PC-9 (cell line): ENCODE results near the gene LRRC4B. TPM values are rescaled to one million over a fixed set of nuclear protein-coding genes. Genes with fewer than 3 reads are reported as not detected.
"Not testable (repeated sequence)": the region's sequence is repeated elsewhere in the genome, so short reads cannot be mapped to it uniquely, and the experiment has no call there.

ENCODE experiments used
- BruUV-seq: library from RNA; stranded (reverse); fragments of 400-500 nt; replicated peaks from 2 replicates; lab custom pipeline; 2021; lab: Mats Ljungman, UMichigan
- CTCF ChIA-PET: fragments of 300-600 bp; sonication (Branson Sonifier 250); formaldehyde crosslinking; loops from one replicate; lab custom pipeline; 2022; ENCODE audit warnings: antibody characterized with exemption; lab: Charles Lee
- POLR2A ChIA-PET: fragments of 300-600 bp; sonication (Branson Sonifier 250); formaldehyde crosslinking; loops from one replicate; lab custom pipeline; 2022; ENCODE audit warnings: antibody characterized with exemption; ENCODE audit not compliant: unreplicated experiment; lab: Charles Lee
- DNase-seq, 2 experiments: peaks; one replicate each; pipeline versions ENCODE4 v3.0.0 to v3.0.0-alpha.2; 2015 to 2022; ENCODE audit warnings: mixed read lengths in 1 of 2
- H2AFZ ChIP-seq: fragments of 200-600 bp; sonication (generic); 2 replicates; pipeline ENCODE4 v1.8.1; 2017; ENCODE audit warnings: antibody characterized with exemption
- H3F3A ChIP-seq: fragments of 200-600 bp; sonication (generic); 2 replicates; pipeline ENCODE4 v1.8.1; 2017; ENCODE audit warnings: antibody characterized with exemption, mild to moderate bottlenecking, low read depth; ENCODE audit not compliant: insufficient read depth
- H3K27ac ChIP-seq: fragments of 200-600 bp; sonication (generic); 2 replicates; pipeline ENCODE4 v1.6.1; 2016; ENCODE audit warnings: mixed run types
- H3K27me3 ChIP-seq: fragments of 200-600 bp; sonication (generic); 2 replicates; pipeline ENCODE4 v1.6.1; 2016; ENCODE audit warnings: low read depth, mixed run types; ENCODE audit not compliant: insufficient read depth
- H3K36me3 ChIP-seq: fragments of 200-600 bp; sonication (generic); 2 replicates; pipeline ENCODE4 v1.6.1; 2016; ENCODE audit warnings: low read depth, mixed run types
- H3K4me1 ChIP-seq: fragments of 200-600 bp; sonication (generic); replicated peaks from 2 replicates; pipeline ENCODE4 v1.6.1; 2016; ENCODE audit warnings: mixed run types; ENCODE audit not compliant: insufficient read depth
- H3K4me2 ChIP-seq: fragments of 200-600 bp; sonication (generic); 2 replicates; pipeline ENCODE4 v1.6.1; 2017; ENCODE audit warnings: mixed run types
- H3K4me3 ChIP-seq: fragments of 200-600 bp; sonication (generic); 2 replicates; pipeline ENCODE4 v1.6.1; 2016; ENCODE audit warnings: mixed run types
- H3K79me2 ChIP-seq: fragments of 200-600 bp; sonication (generic); 2 replicates; pipeline ENCODE4 v1.6.1; 2017; ENCODE audit warnings: low read depth, mixed run types
- H3K9me2 ChIP-seq: fragments of 200-600 bp; sonication (generic); 2 replicates; pipeline ENCODE4 v1.8.1; 2017; ENCODE audit warnings: mild to moderate bottlenecking; ENCODE audit not compliant: insufficient read depth
- H3K9me3 ChIP-seq: fragments of 200-600 bp; sonication (generic); 2 replicates; pipeline ENCODE4 v1.8.1; 2016; ENCODE audit warnings: low read depth; ENCODE audit not compliant: insufficient read depth
- H4K20me1 ChIP-seq: fragments of 200-600 bp; sonication (generic); 2 replicates; pipeline ENCODE4 v1.8.1; 2017; ENCODE audit not compliant: insufficient read depth
- EZH2 ChIP-seq: fragments of 200-600 bp; sonication (generic); IDR thresholded peaks from 2 replicates; pipeline ENCODE4 v1.8.0; 2017; ENCODE audit warnings: antibody characterized with exemption, low read depth
- intact Hi-C: fragments of 100-400 bp; cut with micrococcal nuclease; formaldehyde crosslinking; loops from one replicate; pipeline ENCODE4 v1.10.0; 2022; ENCODE audit not compliant: unreplicated experiment
- total RNA-seq: library from RNA; stranded (reverse); gene quantifications from 2 replicates; pipeline ENCODE4 v1.2.3, GENCODE V29; 2021
- TF ChIP-seq, protein P1 (sequence below): fragments of 200-600 bp; sonication (generic); conservative IDR thresholded peaks from 2 replicates; pipeline ENCODE4 v1.6.1; 2017; ENCODE audit warnings: mixed run types, antibody characterized with exemption, mild to moderate bottlenecking, moderate library complexity

Gene LRRC4B
- total RNA-seq, 1 experiment from 2014 or later, result not detected

DNA sequence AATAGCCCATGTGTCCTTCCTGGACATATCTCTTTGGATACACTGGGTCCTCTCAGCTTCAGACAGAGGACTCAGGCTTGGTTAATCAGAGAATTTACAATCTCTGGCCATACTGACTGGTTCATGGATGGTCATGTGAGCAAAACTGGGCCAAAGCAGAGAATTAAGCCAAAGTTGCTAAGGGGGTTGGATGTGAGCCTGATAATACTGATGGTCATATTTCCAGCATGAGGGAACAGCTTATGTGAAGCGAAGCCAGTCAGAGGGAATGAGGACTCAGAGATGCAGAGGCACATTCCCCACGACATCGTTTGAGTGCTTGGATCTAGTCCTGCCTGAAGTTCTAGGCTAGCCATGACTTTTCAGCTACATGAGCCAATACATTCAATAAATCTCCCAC lies 22.0 kb upstream of the LRRC4B start:
- no TSS peak for BruUV-seq

GRCh38 chr19:50581795-50582660 lies 13.8 kb upstream of the LRRC4B start:
- POLR2A ChIA-PET, H3K4me3 ChIP-seq, H3K9me2 ChIP-seq, H3F3A ChIP-seq, intact Hi-C loops, CTCF ChIA-PET, H3K79me2 ChIP-seq, H3K9me3 ChIP-seq, BruUV-seq, H3K4me1 ChIP-seq, DNase-seq, H3K36me3 ChIP-seq, H3K4me2 ChIP-seq, H4K20me1 ChIP-seq, H3K27ac ChIP-seq, H2AFZ ChIP-seq: not testable (repeated sequence)
- peaks cover 86% of the 10 kb centered on the region for H3K27me3 ChIP-seq

More for the DNA sequence above, 22.0 kb upstream of the LRRC4B start:
- Histone ChIP-seq H3K4me2 (no peak overlapping the region), H3K27ac (no peak overlapping the region), H3K79me2 (no peaks in the 10 kb centered on the region), H3F3A (no peaks in the 10 kb centered on the region), H2AFZ (no peak overlapping the region), H4K20me1 (no peaks in the 10 kb centered on the region), H3K27me3 (peaks cover 85% of the 10 kb centered on the region), H3K9me2 (no peaks in the 10 kb centered on the region), H3K9me3 (no peaks in the 10 kb centered on the region), H3K36me3 (no peaks in the 10 kb centered on the region), H3K4me1 (no peaks in the 10 kb centered on the region), H3K4me3 (no peak overlapping the region)
- intact Hi-C loops, result no loop called here
- CTCF ChIA-PET, result no interaction called here
- POLR2A ChIA-PET, result no interaction called here
- no peak for DNase-seq
- no peak for TF ChIP-seq EZH2
- TF ChIP-seq, protein P1, sequence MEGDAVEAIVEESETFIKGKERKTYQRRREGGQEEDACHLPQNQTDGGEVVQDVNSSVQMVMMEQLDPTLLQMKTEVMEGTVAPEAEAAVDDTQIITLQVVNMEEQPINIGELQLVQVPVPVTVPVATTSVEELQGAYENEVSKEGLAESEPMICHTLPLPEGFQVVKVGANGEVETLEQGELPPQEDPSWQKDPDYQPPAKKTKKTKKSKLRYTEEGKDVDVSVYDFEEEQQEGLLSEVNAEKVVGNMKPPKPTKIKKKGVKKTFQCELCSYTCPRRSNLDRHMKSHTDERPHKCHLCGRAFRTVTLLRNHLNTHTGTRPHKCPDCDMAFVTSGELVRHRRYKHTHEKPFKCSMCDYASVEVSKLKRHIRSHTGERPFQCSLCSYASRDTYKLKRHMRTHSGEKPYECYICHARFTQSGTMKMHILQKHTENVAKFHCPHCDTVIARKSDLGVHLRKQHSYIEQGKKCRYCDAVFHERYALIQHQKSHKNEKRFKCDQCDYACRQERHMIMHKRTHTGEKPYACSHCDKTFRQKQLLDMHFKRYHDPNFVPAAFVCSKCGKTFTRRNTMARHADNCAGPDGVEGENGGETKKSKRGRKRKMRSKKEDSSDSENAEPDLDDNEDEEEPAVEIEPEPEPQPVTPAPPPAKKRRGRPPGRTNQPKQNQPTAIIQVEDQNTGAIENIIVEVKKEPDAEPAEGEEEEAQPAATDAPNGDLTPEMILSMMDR, result no peak

GRCh38 chr19:50580970-50581634 lies 12.9 kb upstream of the LRRC4B start:
- Histone ChIP-seq H3K4me3 (no peak overlapping the region), H3K79me2 (no peaks in the 10 kb centered on the region), H2AFZ (no peak overlapping the region), H3K36me3 (no peaks in the 10 kb centered on the region), H3F3A (no peaks in the 10 kb centered on the region), H3K27ac (no peak overlapping the region), H3K9me3 (no peaks in the 10 kb centered on the region), H3K9me2 (no peaks in the 10 kb centered on the region), H4K20me1 (no peaks in the 10 kb centered on the region), H3K4me1 (no peaks in the 10 kb centered on the region), H3K4me2 (no peak overlapping the region), H3K27me3 (peaks cover 86% of the 10 kb centered on the region)
- TF ChIP-seq, protein P1, result no peak
- no peak for TF ChIP-seq EZH2
- no TSS peak for BruUV-seq
- POLR2A ChIA-PET, result no interaction called here
- CTCF ChIA-PET, result no interaction called here
- intact Hi-C loops, result no loop called here
- DNase-seq, result no peak
